ENCODE data around the gene SSRP1.

The SSRP1 gene

DNA sequence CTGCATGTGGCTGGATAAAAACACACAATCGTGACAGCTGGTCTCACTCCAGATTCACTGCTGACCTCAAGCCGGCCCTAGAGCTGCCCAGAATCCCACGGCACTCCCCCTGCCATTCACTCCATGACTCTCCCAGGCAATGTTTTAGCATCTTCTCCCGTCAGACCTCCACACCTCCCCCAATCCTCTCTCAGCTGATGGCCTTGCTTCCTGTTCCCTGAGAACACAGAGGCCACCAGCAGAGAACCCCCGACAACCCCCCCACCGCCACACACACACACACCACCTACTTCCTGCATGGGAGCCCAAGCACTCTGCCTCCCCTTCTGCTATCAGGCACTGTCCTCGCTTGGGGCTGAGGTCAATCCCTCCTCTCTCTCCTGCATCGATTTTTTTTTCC, 20.2 kb downstream of the SSRP1 start:
- DNase-seq: no peak

DNA sequence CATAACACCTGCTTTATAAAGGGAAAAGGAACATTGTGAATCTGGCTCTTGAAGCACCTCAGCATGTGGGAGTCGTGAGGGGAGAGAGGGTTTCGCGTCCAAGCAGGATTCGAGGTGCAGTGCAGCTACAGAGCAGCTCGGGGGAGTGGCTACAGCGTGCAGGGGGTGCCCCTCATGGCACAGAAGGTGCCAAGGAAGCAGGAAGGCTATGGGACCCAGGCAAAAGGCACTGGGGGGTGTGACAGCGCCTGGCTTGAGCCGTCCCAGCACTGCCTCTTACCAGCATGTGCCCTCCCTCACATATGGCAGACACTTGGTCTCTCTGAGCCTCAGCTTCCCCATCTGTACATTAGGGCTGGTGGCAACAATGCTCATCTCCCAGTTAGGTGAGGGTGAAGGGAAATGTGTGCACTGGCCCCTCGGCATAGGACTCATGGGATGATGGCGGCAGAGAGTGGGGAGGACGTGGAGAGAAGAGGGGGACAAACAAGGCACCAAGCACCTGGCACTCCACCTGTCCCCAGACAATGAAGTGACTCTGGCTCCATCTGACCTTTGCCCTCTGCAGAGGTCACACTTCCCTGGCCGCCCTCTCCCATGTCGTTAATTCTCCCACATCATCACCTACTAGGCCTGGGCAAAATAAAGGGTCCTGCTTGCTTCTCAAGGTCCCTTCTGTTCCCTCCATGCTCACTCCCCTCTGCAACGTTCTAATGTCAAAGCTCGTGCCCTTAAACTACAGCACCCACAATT, 21.3 kb downstream of the SSRP1 start:
- no peak for DNase-seq

DNA sequence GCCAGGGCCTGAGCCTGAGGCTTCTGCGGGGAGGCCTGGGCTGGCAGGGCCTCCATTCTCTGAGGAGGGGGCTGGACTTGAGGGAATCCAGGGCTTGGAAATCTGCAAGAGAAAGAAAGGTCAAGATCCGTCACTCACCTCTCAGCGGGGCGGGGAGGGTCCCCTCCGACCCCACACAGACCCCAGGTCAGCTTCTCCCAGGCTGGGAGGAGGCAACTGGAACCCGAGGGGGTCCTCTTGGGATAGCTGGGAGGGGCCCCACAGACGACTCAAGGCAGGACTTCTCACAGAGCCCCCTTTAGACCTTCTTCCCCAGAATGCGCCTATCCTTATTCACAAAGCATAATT, 21.9 kb downstream of the SSRP1 start:
- DNase-seq: no peak

DNA sequence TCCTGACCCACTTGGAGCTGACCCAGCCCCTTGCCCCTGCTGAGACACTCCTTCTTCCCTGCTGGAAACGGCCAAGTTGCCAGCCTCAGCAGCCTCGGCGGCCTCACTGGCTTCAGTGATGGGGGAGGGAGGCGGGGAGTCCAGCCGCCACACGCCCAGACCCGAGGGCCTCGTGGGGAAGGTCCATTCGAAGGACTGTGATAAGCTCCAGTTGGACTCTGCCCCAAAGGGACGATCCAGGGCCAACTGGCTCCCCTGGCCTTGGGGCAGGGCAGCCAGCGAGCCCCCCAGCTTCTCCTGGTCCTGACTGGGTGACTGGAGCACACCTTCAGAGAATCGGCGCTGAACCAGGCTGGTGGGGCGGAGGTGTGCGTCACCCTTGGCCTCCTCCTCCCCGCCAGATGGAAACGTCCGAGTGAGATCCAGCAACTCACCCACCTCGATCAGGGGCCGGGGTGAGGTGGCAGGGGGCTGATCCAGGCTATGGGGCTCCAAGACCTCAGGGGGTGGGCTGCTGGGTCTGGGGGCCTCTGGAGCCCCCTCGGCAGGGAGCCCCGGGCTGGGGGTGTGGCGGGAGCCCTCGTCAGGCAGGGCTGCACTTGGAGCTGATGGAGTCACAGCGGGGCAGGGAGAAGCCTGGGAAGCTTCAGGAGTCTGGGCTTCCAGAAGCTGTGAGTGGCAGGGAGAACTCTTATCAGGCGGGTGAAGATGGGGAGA, 22.5 kb downstream of the SSRP1 start:
- no peak for DNase-seq

DNA sequence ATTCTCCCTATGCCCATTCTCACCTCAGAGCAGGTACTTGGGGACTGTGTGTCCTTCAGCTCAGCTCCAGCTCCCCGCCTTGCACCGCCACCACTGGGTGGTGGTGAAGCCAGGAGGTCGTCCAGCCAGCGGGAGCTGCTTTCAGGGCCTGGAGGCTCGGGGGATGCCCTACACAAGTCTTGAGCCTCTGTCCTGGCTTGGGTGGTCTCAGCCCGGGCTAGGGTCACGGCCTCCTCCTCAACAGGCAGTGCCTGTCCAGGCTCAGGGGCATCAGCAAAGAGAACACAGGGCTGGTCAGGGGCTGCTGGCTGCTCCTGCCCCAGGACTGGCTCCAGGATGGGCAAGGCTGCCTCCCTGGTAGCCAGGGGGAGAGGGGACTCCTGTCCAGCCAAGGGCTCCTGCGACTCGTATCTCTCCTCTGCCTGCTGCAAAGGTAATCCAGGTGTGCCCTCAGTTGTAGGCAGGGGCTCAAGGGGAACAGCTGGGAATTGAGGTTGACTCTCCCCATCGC, 23.1 kb downstream of the SSRP1 start:
- no peak for DNase-seq

DNA sequence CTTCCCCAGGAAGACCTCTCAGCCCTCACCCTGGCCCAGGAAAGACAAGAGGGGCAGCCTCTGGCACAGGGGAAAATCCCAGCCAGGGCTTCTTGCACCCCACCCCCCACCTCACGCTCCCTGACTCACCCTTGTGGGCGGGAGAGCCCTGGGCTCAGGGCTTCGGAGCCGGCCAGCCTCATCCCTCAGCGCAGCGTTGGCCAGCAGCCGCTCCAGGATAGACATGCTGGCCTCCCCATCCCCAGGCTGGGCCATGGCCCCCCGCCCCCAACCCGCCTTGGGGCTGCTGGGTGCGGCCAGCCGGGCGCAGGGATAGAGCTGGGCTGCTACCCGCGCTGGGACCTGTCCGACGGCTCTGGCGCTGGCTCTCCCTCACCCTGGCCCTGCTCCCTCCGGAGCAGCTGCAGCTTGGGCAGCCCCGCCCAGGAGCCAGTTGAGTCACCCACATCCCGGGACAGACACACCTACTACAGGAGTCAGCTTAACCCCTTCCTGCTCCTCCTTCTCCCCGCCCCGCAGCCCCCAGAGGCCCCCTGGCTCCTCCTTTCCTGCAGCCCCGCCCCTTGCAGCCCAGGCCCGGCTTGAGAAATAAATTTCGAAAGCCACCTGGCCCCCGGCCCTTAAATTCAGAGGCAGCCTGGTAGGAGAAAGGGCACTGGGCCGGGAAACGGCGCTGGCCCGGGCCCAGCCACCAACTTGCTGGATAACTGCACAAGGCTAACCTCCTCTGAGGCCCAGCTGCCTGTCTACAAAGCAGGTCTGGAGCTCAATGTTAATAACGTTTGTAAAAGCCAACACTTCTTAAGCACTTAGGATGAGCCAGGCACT, 24.4 kb downstream of the SSRP1 start:
- peak; percentile 88 for DNase-seq

DNA sequence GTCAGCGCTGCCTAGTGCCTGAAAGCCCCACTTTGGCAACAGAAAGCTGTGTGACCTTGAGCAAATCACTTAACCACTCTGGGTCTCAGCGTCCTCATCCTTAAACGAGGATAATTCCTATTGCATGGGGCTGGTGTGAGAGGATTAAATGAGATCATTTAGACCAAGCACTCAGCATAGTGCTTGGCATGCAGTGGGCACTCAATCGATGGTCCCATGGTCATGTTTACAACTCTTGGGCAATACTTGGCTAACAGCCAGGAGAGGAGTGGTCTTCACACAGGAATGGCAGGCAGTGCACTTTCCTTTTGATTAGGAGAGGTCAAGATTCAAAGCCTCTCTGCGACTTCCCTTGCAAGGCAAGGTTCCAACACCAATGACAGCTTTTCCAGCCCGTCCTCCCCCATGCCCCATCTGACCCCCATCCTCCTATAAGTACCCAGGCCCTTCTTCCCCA, 25.0 kb downstream of the SSRP1 start:
- no peak for DNase-seq

DNA sequence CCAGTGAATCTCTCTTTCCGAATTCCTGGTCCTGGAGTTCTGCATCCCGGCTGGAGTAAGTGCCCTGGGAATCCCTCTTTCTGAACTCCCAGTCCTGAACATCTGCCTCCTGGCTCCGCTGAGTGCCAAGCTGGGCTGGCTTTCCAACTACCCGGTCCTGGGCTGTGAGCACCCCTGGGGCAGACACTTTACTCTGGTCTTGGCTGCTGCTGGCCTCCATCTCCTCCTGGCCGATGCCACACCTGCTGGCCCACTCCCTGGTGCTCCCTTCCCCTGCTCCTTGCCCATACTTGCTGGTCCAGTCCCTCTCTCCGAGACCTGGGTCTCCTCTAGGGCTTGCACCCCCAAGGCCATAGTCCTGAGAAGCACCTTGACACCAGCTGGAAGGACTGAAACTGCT, 25.6 kb downstream of the SSRP1 start:
- no peak for DNase-seq

DNA sequence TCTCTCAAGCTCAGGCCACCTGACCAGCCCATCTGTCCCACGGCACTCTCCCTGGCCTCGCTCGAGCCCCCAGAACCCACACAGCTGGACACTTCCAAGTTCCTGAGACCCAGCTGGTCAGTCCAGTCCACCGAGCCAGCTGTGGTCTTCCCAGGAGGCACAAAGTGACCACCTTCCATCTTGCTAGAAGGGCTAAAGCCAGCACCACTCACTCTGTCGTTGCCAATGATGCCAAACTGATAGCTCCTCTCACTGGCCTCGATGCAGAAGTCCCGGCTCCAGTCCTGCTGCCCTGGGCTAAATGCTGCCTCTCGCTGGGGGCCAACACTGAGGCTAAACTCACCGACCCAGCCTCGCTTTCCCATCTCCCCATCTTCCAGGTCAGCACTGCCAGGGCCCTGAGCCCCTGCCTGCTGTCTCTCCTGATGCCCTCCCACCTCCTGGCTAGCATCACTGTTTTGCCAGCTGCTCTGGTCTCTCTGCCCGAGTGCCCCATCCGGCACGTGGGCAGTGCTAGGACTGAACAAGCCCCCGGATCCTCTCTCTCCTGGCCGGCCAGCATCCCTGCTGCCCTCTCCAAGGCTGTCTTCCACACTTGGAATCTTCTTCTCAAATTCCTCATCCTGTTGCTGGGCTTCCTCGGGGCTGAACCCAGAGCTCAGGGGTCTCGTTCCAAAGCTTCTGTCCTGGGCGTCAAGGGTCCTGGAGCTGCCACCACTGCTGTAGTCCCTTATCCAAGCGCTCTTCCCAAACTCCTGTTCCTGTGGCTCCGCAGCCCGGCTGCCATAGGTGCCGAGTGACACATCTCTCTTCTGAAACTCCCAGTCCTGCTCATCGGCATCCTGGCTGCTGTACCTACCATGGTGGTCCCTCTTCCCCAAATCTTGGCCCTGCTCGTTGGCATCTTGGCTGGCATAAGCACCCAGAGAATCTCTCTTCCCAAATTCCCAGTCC, 26.3 kb downstream of the SSRP1 start:
- DNase-seq: no peak

DNA sequence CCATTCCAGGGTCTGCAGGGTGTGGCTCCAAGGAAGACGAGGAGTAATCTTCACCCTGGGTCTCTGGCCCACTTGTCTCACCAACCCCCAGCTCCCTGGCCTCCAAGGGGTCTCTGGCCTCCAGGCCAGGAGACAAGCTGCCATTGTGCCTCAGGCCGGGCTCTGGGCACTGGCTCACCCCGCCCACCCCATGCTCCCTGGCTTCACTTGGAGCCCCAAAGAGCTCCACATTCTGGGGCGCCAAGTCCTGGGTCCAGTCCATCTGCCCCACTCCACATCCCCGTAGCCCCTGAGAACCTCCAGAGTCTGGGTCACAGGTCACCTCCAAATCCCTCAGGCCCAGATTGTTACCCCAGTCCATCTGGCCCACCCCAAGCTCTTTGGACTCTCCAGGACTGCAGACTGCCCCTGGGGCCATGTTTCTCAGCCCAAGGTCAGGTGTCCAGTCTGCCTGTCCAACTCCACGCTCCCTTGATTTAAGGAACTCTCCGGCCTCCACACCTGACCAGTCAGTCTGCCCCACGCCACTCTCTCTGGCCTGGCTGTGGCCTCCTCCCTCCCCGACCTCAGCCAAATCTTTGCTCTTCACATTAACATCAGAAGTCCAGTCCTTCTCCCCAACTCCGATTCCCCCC, 27.1 kb downstream of the SSRP1 start:
- no peak for DNase-seq

DNA sequence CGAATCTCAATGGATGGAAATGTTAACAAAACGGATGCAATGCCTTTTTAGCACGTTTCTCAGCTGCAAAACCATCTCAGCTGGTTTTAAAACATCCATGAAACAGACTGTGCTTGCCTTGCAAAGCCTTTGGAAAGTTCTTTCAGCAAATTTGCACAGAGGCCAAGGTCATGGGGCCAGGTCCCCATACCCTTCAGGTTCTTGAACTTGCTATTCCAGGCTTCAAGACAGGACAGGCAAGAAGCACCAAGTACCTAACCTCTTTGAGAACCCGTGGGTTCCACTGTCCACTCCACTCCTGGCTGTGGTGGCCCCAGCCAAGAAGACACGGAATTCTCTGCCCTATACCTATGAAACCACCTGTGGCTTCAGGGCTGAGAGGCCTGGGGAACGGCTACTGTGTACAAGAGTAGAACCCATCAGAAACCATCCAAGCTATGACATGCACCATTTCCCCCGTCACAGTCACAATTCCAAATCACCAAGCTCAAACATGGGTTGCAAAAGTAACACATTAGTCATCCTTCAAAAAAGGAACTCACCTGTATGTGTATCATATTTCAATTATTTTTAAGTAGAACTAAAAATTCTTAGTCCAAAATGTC, 27.9 kb downstream of the SSRP1 start:
- no peak for DNase-seq

DNA sequence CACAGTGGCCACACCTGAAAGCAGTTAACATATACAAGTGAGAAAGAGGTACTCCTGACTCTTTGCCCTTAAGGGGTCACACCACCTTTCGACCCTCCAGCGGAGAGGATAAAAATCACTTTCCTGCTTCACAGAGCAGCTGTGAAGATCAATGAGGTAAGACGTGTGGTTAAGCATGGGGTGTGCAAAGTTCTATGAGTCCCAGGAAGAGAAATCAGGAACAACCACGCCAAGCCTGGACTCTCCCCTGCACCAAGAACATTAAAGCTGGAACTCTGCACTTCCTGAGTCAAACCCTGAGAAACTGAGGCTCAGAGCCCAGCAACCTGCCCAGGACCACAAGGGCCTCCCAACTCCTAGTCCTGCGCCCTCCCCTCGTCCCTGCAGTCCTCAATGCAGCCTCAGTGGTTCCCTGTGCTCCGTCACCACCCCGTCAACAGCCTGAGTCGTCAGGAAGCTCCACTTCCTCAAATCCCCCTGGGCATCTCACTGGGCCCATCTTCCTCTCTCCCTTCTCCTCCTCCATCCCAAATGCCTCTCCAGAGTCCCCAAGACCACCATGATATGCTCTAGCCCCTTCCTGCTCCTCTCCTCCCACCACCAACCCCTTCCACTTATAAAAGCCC, 28.6 kb downstream of the SSRP1 start:
- DNase-seq: no peak

DNA sequence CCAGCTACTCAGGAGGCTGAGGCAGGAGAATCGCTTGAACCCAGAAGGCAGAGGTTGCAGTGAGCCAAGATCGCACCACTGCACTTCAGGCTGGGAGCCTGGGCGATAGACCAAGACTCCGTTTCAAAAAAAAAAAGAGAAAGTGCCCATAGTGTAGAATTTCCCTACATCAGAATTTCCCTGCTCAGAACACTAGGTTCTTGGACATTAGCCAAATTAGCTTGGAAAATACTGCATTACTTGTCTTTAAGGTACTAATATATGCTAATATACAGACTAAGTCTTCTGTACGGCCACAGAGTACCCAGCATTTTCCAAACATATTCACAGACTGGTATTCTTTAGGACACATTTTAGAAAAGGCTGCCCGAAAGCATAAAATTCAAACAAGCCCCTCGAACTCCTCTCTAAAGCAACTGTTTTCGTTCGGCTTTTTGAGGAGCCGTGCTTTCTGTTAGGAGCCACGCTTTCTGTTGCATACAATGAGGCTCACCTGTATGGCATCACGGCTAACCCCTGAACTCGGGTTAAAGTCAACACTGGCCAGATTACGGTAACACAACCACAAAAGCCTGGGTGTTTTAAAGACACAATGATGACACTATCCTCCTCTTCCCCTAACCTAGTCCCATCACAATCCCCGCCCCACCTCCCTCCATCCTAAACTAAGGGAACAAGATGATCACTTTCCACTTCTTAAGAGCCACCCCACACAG, 29.4 kb downstream of the SSRP1 start:
- DNase-seq: no peak

DNA sequence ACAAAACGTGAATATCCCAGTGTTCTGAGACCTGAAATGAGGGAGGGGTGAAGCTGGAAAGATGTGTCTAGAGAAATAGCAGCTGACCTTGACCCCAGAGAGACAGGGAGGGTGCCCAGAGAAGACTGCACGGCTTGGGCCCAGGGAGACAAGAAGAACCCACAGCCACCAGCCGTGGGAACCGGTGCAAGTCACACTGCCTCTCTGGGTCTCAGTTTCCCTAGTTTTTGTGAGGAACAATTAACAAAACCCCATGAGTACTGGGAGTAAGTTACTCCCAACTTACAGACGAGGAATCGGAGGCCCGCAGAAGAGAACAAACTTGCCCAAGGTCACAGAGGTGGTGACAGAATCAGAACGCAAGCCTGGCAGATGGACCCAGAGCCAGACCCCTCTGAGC, 30.2 kb downstream of the SSRP1 start:
- no peak for DNase-seq

DNA sequence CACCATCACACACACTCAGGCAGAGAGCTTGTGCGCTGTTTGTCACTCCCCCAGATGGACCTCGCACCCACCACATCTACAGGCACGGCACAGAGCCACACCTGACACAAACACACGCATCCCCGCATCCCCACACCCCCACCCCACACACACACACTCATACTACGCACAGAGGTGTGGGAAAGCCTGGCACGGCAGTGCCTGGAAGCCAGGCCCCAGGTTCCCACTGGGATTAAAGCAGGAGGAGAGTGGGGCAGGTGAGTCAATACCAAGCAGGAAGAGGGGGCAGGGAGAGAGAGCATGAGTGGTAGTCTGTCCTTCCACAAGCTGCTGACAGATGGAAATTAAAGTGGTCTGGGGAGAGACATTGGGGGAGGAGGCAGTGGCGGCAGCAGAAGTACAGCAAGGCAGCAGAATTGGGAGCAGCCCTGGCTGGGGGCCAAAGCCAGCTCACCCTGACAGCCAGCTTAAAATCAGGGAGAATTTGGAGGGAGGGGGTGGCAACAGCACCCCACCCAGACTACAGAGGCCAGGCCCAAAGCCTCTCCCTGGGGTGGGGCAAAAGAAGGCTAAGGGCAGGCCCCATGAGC, 31.6 kb downstream of the SSRP1 start:
- no peak for DNase-seq

DNA sequence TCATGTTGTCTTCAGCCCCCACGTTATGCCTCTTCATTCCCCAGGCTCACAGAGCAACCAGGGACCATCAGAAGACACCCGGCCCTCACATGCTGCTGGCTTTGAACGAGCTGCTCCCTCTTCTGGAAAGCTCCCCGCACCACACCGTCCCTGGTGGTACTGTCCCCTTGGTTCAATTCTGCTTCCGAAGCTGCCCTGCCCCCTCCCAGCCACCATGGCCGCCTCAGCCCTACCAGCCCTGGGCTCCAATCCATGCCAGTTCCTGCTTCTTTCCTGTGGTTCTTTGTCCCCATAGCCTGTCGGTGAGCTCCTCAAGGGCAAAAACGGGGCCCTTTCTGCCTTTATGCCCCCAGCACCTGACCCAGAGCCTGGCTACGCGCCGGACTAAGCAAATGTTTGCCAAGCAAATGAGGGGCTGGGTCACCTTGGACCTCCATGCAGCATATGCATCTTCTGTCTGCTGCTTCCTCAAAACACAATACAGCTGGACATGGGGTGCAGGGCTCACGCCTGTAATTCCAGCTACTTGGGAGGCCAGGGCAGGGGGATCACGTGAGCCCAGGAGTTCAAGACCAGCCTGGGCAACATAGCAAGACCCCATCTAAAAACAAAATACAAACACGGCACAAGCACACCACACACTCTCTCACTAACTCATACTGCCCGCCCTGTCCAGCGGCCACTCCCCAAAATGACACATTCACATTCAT, 32.3 kb downstream of the SSRP1 start:
- no peak for DNase-seq

DNA sequence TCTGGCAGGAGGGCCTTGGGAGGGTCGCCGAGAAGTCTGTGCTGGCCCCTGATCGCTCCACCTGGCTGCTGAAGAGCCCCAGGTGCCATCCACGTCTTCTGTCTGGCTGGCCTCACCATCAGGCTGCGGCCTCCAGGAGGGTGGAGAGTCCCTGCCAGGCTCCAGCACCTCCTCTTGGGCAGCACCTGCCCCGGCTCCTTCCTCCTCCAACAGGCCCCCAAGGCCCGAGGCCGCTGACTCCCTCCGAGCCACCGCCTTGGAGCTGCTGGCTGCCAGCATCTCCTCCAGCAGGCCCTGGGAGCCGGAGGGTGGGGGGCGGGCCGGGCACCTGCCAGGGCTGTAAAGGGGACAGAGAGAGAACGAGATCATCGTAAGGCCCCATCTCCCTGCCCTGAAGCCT, 33.2 kb downstream of the SSRP1 start:
- no peak for DNase-seq

DNA sequence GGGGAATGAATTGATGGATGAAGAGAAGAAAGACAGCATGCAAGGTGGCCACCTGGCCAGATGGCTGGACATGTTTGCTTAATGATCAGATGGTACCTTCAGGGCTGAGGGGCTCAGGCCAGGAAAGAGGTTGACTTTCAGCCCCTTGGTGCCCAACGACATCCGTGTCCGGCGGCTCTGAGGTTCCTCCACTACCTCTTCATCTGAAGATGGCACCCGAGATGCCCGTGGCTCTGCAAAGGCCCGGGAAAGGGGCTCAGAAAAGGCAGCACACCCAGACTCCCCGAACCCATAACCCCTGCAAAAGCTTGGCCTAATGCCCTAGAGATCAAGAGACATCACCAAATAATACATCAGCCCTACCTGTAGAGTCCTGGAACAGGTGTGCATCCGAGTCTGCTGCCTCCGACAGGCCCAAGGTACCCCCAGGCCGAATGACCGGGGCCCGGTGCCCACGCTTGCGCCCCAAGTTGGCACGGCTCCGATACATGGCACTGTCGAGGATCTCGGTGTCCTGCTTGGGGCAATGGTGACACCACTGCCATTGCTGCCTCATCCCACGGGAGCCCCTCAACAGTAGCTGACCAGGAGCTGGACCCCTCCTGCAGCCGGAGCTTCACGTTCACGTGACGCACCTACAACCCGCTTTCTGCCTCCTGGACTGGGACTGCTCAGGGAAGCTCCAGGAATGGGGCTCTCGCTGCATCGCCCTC, 33.8 kb downstream of the SSRP1 start:
- DNase-seq: no peak
